ENCODE data around the gene IFITM10. TPM values are rescaled to one million over a fixed set of nuclear protein-coding genes. Genes with fewer than 3 reads are reported as not detected.

The IFITM10 gene
- total RNA-seq, 4 donors from 2014 or later, result 0.88 to 5.0 (median 3.4) TPM

- no peaks in the 10 kb centered on the region for H3K9me3 ChIP-seq
- no peak for TF ChIP-seq CTCF (IDR thresholded peaks at IDR 0.05)
- TF ChIP-seq POLR2A (IDR thresholded peaks at IDR 0.05), result no peak
Observed at GRCh38 chr11:1717745-1718144, 32.6 kb downstream of the IFITM10 start.

GRCh38 chr11:1714908-1715885 is 35.2 kb downstream of the IFITM10 start:
- H3K4me3 ChIP-seq, result no peak overlapping the region
- no peaks in the 10 kb centered on the region for H3K9me3 ChIP-seq
- H3K36me3 ChIP-seq, result no peaks in the 10 kb centered on the region
- no peaks in the 10 kb centered on the region for H3K4me1 ChIP-seq
- TF ChIP-seq POLR2A (IDR thresholded peaks at IDR 0.05) (no peak), CTCF (IDR thresholded peaks at IDR 0.05) (no peak)
- H3K27ac ChIP-seq, result no peak overlapping the region
- peak in 2 of 3 donors; percentile 5 to 34 for DNase-seq
- H3K27me3 ChIP-seq, result no peaks in the 10 kb centered on the region

More at GRCh38 chr11:1717745-1718144, 32.6 kb downstream of the IFITM10 start:
- H3K27ac ChIP-seq, result no peak overlapping the region
- H3K36me3 ChIP-seq, result no peaks in the 10 kb centered on the region
- DNase-seq, result peak in 2 of 3 donors; percentile 8 to 11
- H3K4me3 ChIP-seq, result no peak overlapping the region
- H3K4me1 ChIP-seq, result no peaks in the 10 kb centered on the region
- H3K27me3 ChIP-seq, result no peaks in the 10 kb centered on the region

GRCh38 chr11:1708716-1709115 is 41.7 kb downstream of the IFITM10 start:
- H3K27me3 ChIP-seq, result no peaks in the 10 kb centered on the region
- no peak overlapping the region for H3K4me3 ChIP-seq
- H3K36me3 ChIP-seq, result no peaks in the 10 kb centered on the region
- TF ChIP-seq CTCF (IDR thresholded peaks at IDR 0.05) (no peak), POLR2A (IDR thresholded peaks at IDR 0.05) (no peak)
- DNase-seq, result peak in 1 of 3 donors; percentile 15
- H3K9me3 ChIP-seq, result no peaks in the 10 kb centered on the region
- H3K27ac ChIP-seq, result no peak overlapping the region
- no peaks in the 10 kb centered on the region for H3K4me1 ChIP-seq

- H3K27me3 ChIP-seq, result no peaks in the 10 kb centered on the region
- no peaks in the 10 kb centered on the region for H3K4me1 ChIP-seq
- H3K27ac ChIP-seq, result no peak overlapping the region
- DNase-seq, result peak in 1 of 3 donors; percentile 11
- H3K9me3 ChIP-seq, result no peaks in the 10 kb centered on the region
- H3K36me3 ChIP-seq, result no peaks in the 10 kb centered on the region
- TF ChIP-seq CTCF (IDR thresholded peaks at IDR 0.05), result no peak
- TF ChIP-seq POLR2A (IDR thresholded peaks at IDR 0.05), result no peak
- no peak overlapping the region for H3K4me3 ChIP-seq
Observed at GRCh38 chr11:1707751-1708150, 42.6 kb downstream of the IFITM10 start.

GRCh38 chr11:1706634-1707400 is 43.6 kb downstream of the IFITM10 start:
- no peaks in the 10 kb centered on the region for H3K9me3 ChIP-seq
- DNase-seq, result peak in 1 of 3 donors; percentile 58
- no peak overlapping the region for H3K27ac ChIP-seq
- H3K4me3 ChIP-seq, result no peak overlapping the region
- no peaks in the 10 kb centered on the region for H3K36me3 ChIP-seq
- H3K27me3 ChIP-seq, result no peaks in the 10 kb centered on the region
- no peak for TF ChIP-seq POLR2A (IDR thresholded peaks at IDR 0.05)
- TF ChIP-seq CTCF (IDR thresholded peaks at IDR 0.05), result peak in 3 of 6 experiments; percentile 22 to 36 (median 26)
- no peaks in the 10 kb centered on the region for H3K4me1 ChIP-seq
